Esophagus squamous epithelium (tissue), 4 donors: ENCODE measurements around the gene MOSMO.

ENCODE experiments used
- CTCF ChIP-seq, 6 experiments: fragments of 450-650 bp in 4 of 6; fragments of 200-600 bp in 2 of 6; sonication (generic) in 2 of 6; IDR thresholded peaks; one replicate each; pipeline ENCODE4 v1.5.1; 2016 to 2019; ENCODE audit warnings: antibody characterized with exemption in 6 of 6, mild to moderate bottlenecking in 4 of 6, moderate library complexity in 4 of 6
- POLR2A ChIP-seq, 4 donors: fragments of 450-650 bp; IDR thresholded peaks; one replicate each; pipeline ENCODE4 v1.6.1; 2017; ENCODE audit warnings: antibody characterized with exemption in 4 of 4, mild to moderate bottlenecking in 4 of 4, moderate library complexity in 3 of 4

- TF ChIP-seq CTCF (IDR thresholded peaks at IDR 0.05): no peak
- TF ChIP-seq POLR2A (IDR thresholded peaks at IDR 0.05): no peak
Measured at GRCh38 chr16:22124583-22125284, 116.8 kb downstream of the MOSMO start.
